ENCODE measurements around the gene SPINT1. TPM values are rescaled to one million over a fixed set of nuclear protein-coding genes. Genes with fewer than 3 reads are reported as not detected.

Gene SPINT1
- total and polyA plus RNA-seq, 9 donors, result 0.76 to 131 (median 5.2) TPM

GRCh38 chr15:40843261-40843884 is 475 bp upstream of the SPINT1 start:
- no peaks in the 10 kb centered on the region for H3K36me3 ChIP-seq
- intact Hi-C loops (cut with DNase I), result no loop called here
- WGBS, 3 donors, result 11 to 24% (median 17%) methylated on average over 26 to 34 of the region's 34 CpGs
- TF ChIP-seq EP300 (IDR thresholded peaks at IDR 0.05), result no peak
- no peak for TF ChIP-seq POLR2A (IDR thresholded peaks at IDR 0.05)
- no peak for TF ChIP-seq CTCF (IDR thresholded peaks at IDR 0.05)
- no peaks in the 10 kb centered on the region for H3K9me3 ChIP-seq
- H3K27me3 ChIP-seq, result peaks cover 2% of the 10 kb centered on the region
- no peak overlapping the region for H3K27ac ChIP-seq
- H3K4me3 ChIP-seq, result peak overlapping the region; percentile 42
- no peaks in the 10 kb centered on the region for H3K4me1 ChIP-seq (ENCODE audit: insufficient read depth)
- no peak for DNase-seq

GRCh38 chr15:40844696-40845030 is 815 bp downstream of the SPINT1 start:
- Histone ChIP-seq H3K4me1 (ENCODE audit: insufficient read depth) (no peaks in the 10 kb centered on the region), H3K27me3 (peaks cover 2% of the 10 kb centered on the region), H3K9me3 (no peaks in the 10 kb centered on the region), H3K36me3 (no peaks in the 10 kb centered on the region), H3K27ac (no peak overlapping the region), H3K4me3 (peak overlapping the region; percentile 42)
- TF ChIP-seq CTCF (IDR thresholded peaks at IDR 0.05) (no peak), POLR2A (IDR thresholded peaks at IDR 0.05) (no peak), EP300 (IDR thresholded peaks at IDR 0.05) (no peak)
- intact Hi-C loops (cut with DNase I), result no loop called here
- 2 to 12% (median 3%) methylated on average over 16 to 28 of the region's 28 CpGs for WGBS, 3 donors
- DNase-seq, result no peak

- no peak overlapping the region for H3K27ac ChIP-seq
- H3K36me3 ChIP-seq, result no peaks in the 10 kb centered on the region
- intact Hi-C loops (cut with DNase I), result no loop called here
- WGBS, 3 donors, result 61 to 67% (median 67%) methylated on average over 12 of the region's 12 CpGs
- no peak for DNase-seq
- peaks cover 2% of the 10 kb centered on the region for H3K27me3 ChIP-seq
- H3K4me1 ChIP-seq (ENCODE audit: insufficient read depth), result no peaks in the 10 kb centered on the region
- H3K4me3 ChIP-seq, result peak overlapping the region; percentile 42
- no peak for TF ChIP-seq POLR2A (IDR thresholded peaks at IDR 0.05)
- no peak for TF ChIP-seq CTCF (IDR thresholded peaks at IDR 0.05)
- TF ChIP-seq EP300 (IDR thresholded peaks at IDR 0.05), result no peak
- no peaks in the 10 kb centered on the region for H3K9me3 ChIP-seq
Measured at GRCh38 chr15:40845036-40845435, 1.2 kb downstream of the SPINT1 start.

GRCh38 chr15:40845511-40846284 is 1.9 kb downstream of the SPINT1 start:
- Histone ChIP-seq H3K36me3 (no peaks in the 10 kb centered on the region), H3K4me1 (ENCODE audit: insufficient read depth) (no peaks in the 10 kb centered on the region), H3K9me3 (no peaks in the 10 kb centered on the region), H3K4me3 (no peak overlapping the region), H3K27ac (no peak overlapping the region), H3K27me3 (peaks cover 2% of the 10 kb centered on the region)
- no peak for DNase-seq
- TF ChIP-seq CTCF (IDR thresholded peaks at IDR 0.05) (no peak), EP300 (IDR thresholded peaks at IDR 0.05) (no peak), POLR2A (IDR thresholded peaks at IDR 0.05) (no peak)
- 70 to 78% (median 73%) methylated on average over 8 of the region's 8 CpGs for WGBS, 3 donors
- intact Hi-C loops (cut with DNase I), result no loop called here
